ENCODE results near the gene NR4A1.

DNA sequence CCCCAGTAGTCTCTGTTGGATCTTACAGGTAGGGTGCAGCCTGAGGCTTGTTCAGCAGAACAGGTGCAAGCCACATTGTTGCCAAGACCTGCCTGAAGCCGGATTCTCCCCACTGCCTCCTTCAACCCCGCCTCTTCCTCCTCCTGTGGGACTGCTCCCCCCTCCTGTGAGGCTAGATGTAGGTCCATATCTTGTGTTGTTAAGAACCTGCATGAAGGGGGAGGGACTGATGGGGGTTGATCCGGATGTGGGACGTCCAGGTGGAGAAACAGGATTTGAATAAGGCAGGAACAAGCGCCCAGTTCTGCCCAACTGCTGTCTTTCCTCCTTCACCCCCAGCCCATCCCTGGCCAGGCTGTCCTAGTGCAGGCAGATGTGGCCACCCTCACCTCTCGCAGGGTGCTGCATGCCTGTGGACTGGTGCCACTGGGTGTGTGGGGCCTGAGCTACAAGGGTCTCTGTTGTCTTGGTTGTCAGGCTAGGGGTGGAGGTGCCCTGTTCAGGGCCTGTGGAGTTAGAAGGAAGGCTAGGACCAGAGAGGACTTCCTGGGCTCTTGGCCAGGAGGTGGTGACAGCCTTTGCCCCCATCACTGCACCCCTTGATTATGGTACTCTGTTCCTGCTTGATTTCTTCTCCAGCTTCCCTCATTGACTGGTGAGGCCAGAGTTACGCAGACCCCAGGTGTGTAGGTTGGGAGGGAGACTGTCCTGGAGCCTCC is 1.4 kb downstream of the NR4A1 start:
- TF ChIP-seq, protein P1, sequence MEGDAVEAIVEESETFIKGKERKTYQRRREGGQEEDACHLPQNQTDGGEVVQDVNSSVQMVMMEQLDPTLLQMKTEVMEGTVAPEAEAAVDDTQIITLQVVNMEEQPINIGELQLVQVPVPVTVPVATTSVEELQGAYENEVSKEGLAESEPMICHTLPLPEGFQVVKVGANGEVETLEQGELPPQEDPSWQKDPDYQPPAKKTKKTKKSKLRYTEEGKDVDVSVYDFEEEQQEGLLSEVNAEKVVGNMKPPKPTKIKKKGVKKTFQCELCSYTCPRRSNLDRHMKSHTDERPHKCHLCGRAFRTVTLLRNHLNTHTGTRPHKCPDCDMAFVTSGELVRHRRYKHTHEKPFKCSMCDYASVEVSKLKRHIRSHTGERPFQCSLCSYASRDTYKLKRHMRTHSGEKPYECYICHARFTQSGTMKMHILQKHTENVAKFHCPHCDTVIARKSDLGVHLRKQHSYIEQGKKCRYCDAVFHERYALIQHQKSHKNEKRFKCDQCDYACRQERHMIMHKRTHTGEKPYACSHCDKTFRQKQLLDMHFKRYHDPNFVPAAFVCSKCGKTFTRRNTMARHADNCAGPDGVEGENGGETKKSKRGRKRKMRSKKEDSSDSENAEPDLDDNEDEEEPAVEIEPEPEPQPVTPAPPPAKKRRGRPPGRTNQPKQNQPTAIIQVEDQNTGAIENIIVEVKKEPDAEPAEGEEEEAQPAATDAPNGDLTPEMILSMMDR (IDR thresholded peaks at IDR 0.05; ENCODE audit: insufficient read depth, low read depth, low read length) = no peak
- no peak for TF ChIP-seq EZH2 (IDR thresholded peaks at IDR 0.05; ENCODE audit: insufficient read depth, low read length)

All from astrocyte (in vitro differentiated cells and primary cell).